ENCODE data around the gene HPCAL1. TPM values are rescaled to one million over a fixed set of nuclear protein-coding genes. Genes with fewer than 3 reads are reported as not detected.

HPCAL1 gene
- total and polyA plus RNA-seq, 12 donors: 17.4 to 118 (median 61.3) TPM

DNA sequence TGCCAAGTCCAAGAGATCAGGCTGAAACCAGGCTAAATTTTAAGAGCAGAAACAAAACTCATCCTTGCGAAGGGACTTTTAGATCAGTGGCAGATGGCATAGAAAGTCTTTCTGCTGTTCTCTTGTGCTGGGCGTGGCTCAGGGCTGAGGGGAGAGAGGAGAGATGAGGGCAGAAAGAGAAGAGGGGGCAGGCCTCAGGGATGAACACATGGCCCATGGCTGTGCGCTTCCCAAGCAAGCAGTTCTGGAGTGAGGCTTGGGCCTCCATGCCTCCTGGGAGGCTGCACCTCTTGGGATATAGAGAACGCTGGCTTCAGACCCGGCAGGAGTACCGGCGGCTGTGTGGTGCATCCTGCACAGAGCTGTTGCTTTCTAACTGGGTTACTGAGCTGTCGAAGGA is 41.0 kb downstream of the HPCAL1 start:
- H3K27ac ChIP-seq: no peak overlapping the region

DNA sequence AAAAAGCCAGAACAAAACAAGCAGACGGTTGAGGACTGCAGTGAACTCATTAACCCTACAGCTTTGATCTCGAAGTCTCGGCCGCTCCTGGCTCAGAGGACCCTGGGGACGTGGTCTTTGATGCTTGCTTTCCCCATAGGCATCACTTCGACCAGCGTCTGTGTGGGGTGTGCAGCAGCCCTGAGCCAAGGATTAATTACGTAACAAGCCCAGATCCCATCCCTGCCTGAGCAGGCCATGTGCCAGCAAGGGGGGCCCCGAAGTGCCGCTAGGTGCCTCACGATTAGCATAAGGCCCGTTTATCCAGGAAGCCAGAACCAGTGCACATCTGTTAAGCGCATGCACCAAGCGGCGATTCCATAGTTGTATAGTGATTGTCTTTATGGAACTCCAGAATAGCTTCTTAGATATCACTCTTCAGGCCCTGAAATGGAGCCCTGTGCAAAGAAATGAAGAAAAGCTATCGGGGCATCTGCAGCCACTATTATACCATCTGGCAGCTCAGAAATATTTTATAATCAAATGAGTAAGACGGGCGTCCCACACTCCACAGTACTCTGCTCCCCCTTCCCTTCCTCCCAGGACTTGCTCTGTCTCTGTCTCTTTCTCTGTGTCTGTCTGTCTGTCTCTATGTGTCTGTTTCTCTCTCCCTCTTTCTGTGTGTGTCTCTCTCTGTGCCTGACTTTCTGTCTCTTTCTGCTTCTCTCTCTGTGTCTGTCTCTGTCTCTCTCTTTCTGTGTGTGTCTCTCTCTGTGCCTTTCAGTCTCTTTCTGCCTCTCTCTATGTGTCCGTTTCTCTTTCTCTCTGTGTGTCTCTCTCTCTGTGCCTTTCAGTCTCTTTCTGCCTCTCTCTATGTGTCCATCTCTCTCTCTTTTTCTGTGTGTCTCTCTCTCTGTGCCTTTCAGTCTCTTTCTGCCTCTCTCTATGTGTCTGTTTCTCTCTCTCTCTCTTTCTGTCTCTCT is 41.7 kb downstream of the HPCAL1 start:
- H3K27ac ChIP-seq: peak overlapping the region in 3 of 5 donors; percentile 21 to 49 (median 33)
- H3K36me3 ChIP-seq (replicated peaks in 1 of 2): no peaks in the 10 kb centered on the region
- WGBS, 4 donors: 54 to 64% (median 62%) methylated on average over 18 to 19 of the region's 19 CpGs
- peaks cover 18 to 27% of the 10 kb centered on the region in 2 donors for H3K4me1 ChIP-seq (replicated peaks in 1 of 2)
- intact Hi-C loops (cut with DNase I): no loop called here
- no peaks in the 10 kb centered on the region for H3K9me3 ChIP-seq (replicated peaks in 1 of 3)
- TF ChIP-seq, protein P1, sequence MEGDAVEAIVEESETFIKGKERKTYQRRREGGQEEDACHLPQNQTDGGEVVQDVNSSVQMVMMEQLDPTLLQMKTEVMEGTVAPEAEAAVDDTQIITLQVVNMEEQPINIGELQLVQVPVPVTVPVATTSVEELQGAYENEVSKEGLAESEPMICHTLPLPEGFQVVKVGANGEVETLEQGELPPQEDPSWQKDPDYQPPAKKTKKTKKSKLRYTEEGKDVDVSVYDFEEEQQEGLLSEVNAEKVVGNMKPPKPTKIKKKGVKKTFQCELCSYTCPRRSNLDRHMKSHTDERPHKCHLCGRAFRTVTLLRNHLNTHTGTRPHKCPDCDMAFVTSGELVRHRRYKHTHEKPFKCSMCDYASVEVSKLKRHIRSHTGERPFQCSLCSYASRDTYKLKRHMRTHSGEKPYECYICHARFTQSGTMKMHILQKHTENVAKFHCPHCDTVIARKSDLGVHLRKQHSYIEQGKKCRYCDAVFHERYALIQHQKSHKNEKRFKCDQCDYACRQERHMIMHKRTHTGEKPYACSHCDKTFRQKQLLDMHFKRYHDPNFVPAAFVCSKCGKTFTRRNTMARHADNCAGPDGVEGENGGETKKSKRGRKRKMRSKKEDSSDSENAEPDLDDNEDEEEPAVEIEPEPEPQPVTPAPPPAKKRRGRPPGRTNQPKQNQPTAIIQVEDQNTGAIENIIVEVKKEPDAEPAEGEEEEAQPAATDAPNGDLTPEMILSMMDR (IDR thresholded peaks at IDR 0.05): no peak
- TF ChIP-seq POLR2A (IDR thresholded peaks at IDR 0.05): no peak
- DNase-seq: peak in 2 of 7 donors; percentile 24 to 63
- no peaks in the 10 kb centered on the region for H3K27me3 ChIP-seq
- no peak overlapping the region for H3K4me3 ChIP-seq

More for the DNA sequence above, 41.0 kb downstream of the HPCAL1 start:
- 83 to 93% (median 92%) methylated on average over 6 to 8 of the region's 8 CpGs for WGBS, 4 donors
- Histone ChIP-seq H3K27me3 (no peaks in the 10 kb centered on the region), H3K4me1 (replicated peaks in 1 of 2) (peaks cover 18 to 27% of the 10 kb centered on the region in 2 donors), H3K36me3 (replicated peaks in 1 of 2) (no peaks in the 10 kb centered on the region), H3K4me3 (no peak overlapping the region), H3K9me3 (replicated peaks in 1 of 3) (no peaks in the 10 kb centered on the region)
- TF ChIP-seq, protein P1 (IDR thresholded peaks at IDR 0.05): no peak
- no peak for TF ChIP-seq POLR2A (IDR thresholded peaks at IDR 0.05)
- no peak for DNase-seq
- intact Hi-C loops (cut with DNase I): no loop called here

DNA sequence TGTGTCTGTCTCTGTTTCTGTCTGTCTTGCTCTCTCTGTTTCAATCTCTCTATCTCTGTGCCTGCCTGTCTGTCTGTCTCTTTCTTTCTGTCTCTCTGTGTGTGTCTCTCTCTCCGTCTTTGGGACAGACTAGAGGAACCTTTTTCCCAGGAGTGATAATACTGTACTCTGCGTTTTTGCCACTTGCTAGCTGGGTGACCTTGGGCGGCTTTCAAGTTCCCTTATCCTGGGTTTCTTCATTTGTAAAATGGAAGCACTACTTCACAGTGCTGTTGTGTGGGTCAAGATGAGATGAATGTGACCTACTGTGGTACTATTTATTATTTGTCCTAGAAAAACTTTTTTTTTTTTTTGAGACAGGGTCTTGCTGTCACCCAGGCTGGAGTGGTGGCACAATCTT is 42.4 kb downstream of the HPCAL1 start:
- Histone ChIP-seq H3K27me3 (no peaks in the 10 kb centered on the region), H3K4me3 (no peak overlapping the region), H3K36me3 (replicated peaks in 1 of 2) (no peaks in the 10 kb centered on the region), H3K9me3 (replicated peaks in 1 of 3) (no peaks in the 10 kb centered on the region), H3K4me1 (replicated peaks in 1 of 2) (peaks cover 18 to 23% of the 10 kb centered on the region in 2 donors), H3K27ac (peak overlapping the region in 3 of 5 donors; percentile 21 to 49 (median 33))
- WGBS, 4 donors: 21 to 49% (median 35%) methylated on average over 3 of the region's 3 CpGs
- TF ChIP-seq, protein P1 (IDR thresholded peaks at IDR 0.05): no peak
- no peak for TF ChIP-seq POLR2A (IDR thresholded peaks at IDR 0.05)
- intact Hi-C loops (cut with DNase I): no loop called here
- peak in 4 of 7 donors; percentile 35 to 63 (median 52) for DNase-seq

DNA sequence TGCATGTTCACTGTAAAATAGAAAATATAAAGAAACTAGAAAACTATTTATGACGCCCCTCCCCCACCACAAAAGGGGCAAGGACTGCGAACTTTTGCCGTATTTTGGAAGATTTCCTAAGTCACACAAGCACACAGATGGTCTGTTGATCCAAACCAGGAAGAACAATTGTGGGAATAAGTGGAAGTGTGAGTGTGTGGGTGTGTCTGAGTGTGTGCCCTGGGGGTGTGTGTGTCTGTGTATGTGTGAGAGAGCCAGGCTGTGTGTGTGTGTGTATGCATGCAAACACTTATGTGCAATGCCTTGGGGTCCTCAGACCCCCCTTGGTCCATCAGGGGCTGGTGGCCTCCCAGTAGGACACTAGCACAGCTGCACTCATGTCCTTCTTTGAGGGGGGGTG is 43.1 kb downstream of the HPCAL1 start:
- DNase-seq: no peak
- intact Hi-C loops (cut with DNase I): no loop called here
- H3K4me3 ChIP-seq: no peak overlapping the region
- H3K36me3 ChIP-seq (replicated peaks in 1 of 2): no peaks in the 10 kb centered on the region
- H3K27me3 ChIP-seq: no peaks in the 10 kb centered on the region
- no peak for TF ChIP-seq POLR2A (IDR thresholded peaks at IDR 0.05)
- TF ChIP-seq, protein P1 (IDR thresholded peaks at IDR 0.05): no peak
- WGBS, 4 donors: 80 to 88% (median 83%) methylated on average over 3 of the region's 3 CpGs
- H3K4me1 ChIP-seq (replicated peaks in 1 of 2): peaks cover 17 to 18% of the 10 kb centered on the region in 2 donors
- H3K27ac ChIP-seq: no peak overlapping the region
- H3K9me3 ChIP-seq (replicated peaks in 1 of 3): no peaks in the 10 kb centered on the region

All from adrenal gland (tissue), 12 donors.